Measurements from ENCODE around the gene IRF2BPL. TPM values are rescaled to one million over a fixed set of nuclear protein-coding genes. Genes with fewer than 3 reads are reported as not detected.

IRF2BPL gene
- total RNA-seq, 2 experiments from 2014 or later, result 36.2 to 37.7 TPM

GRCh38 chr14:77055981-77056380 lies 27.5 kb upstream of the IRF2BPL start:
- Mint-ChIP-seq H3K4me3 (no peak overlapping the region), H3K27me3 (no peaks in the 10 kb centered on the region), H3K4me1 (ENCODE audit: low read depth) (peaks cover 17% of the 10 kb centered on the region), H3K9me3 (no peaks in the 10 kb centered on the region), H3K36me3 (ENCODE audit: low read depth) (no peaks in the 10 kb centered on the region), H3K27ac (no peak overlapping the region)
- no peak for ATAC-seq
- ChIA-PET CTCF (interaction anchor here (1.2 to 5.6 kb wide), 5 partner anchors 14 to 184 kb away, joined by 5 to 103 read pairs (median 35); no protein-coding TSS in a partner anchor), POLR2A (no interaction called here)
- TF ChIP-seq, protein P1, sequence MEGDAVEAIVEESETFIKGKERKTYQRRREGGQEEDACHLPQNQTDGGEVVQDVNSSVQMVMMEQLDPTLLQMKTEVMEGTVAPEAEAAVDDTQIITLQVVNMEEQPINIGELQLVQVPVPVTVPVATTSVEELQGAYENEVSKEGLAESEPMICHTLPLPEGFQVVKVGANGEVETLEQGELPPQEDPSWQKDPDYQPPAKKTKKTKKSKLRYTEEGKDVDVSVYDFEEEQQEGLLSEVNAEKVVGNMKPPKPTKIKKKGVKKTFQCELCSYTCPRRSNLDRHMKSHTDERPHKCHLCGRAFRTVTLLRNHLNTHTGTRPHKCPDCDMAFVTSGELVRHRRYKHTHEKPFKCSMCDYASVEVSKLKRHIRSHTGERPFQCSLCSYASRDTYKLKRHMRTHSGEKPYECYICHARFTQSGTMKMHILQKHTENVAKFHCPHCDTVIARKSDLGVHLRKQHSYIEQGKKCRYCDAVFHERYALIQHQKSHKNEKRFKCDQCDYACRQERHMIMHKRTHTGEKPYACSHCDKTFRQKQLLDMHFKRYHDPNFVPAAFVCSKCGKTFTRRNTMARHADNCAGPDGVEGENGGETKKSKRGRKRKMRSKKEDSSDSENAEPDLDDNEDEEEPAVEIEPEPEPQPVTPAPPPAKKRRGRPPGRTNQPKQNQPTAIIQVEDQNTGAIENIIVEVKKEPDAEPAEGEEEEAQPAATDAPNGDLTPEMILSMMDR (IDR thresholded peaks at IDR 0.05), result no peak
- intact Hi-C loops (cut with micrococcal nuclease), result no loop called here
- DNase-seq, result no peak

- intact Hi-C loops (cut with micrococcal nuclease), result no loop called here
- ATAC-seq (no peak), DNase-seq (no peak)
- H3K27me3 Mint-ChIP-seq, result no peaks in the 10 kb centered on the region
- H3K27ac Mint-ChIP-seq, result no peak overlapping the region
- ChIA-PET CTCF (interaction anchor here (1.2 to 5.6 kb wide), 9 partner anchors 13 to 183 kb away, joined by 6 to 103 read pairs (median 35); no protein-coding TSS in a partner anchor), POLR2A (interaction anchor here (0.6 to 0.7 kb wide), 2 partner anchors 9 to 142 kb away, joined by 3 read pairs; no protein-coding TSS in a partner anchor)
- H3K4me3 Mint-ChIP-seq, result no peak overlapping the region
- H3K9me3 Mint-ChIP-seq, result no peaks in the 10 kb centered on the region
- TF ChIP-seq, protein P1 (IDR thresholded peaks at IDR 0.05), result no peak
- H3K36me3 Mint-ChIP-seq (ENCODE audit: low read depth), result no peaks in the 10 kb centered on the region
- H3K4me1 Mint-ChIP-seq (ENCODE audit: low read depth), result peaks cover 17% of the 10 kb centered on the region
Observed at GRCh38 chr14:77055306-77055705, 26.8 kb upstream of the IRF2BPL start.

DNA sequence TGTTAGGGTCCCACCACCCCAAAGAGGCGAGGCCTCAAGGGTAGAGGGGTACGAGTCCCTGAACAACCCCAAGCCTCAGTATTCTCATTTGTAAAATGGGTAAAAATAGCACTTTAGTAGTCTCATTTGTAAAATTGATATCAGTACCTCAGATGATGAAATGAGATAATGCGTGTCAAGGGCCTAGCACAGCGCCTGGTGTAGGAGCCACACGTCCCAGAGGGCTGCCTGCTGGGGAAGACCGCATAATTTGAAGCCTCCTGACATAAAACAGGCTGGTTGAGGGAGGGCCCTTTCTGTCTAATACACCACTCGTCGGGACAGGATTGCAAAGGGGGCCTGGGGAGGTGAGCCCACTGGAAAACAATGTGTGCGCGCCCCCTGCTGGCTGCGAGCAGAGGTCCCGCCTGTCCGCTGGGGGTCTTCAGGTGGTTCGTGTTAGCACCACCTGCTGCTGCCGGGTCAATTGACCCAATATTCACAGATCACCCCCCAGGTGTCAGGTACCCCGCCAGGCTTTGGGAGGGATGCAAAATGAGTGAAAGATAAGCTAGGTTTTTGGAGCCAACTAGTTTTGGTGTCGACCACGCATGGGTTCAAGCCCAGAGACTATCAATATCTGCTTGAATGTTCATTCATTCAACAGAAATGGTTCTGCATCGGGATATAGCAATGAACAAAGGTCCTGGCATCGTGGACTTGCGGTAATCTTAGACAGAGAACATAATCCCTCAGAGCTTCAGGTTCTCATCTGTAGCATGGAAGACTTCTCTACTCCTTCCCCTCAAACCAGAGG lies 24.7 kb upstream of the IRF2BPL start:
- no peaks in the 10 kb centered on the region for H3K9me3 Mint-ChIP-seq
- no peak overlapping the region for H3K4me3 Mint-ChIP-seq
- ChIA-PET CTCF (interaction anchor here (0.6 to 5.6 kb wide), 59 partner anchors 10 to 263 kb away, joined by 3 to 103 read pairs (median 4); partner anchors contain the start of gene IRF2BPL), POLR2A (interaction anchor here (0.7 to 1.7 kb wide), 3 partner anchors 24 to 123 kb away, joined by 3 read pairs; partner anchors contain the start of gene IRF2BPL)
- no peaks in the 10 kb centered on the region for H3K27me3 Mint-ChIP-seq
- DNase-seq (peak; percentile 90), ATAC-seq (peak; percentile 93)
- H3K4me1 Mint-ChIP-seq (ENCODE audit: low read depth), result peaks cover 17% of the 10 kb centered on the region
- no peaks in the 10 kb centered on the region for H3K36me3 Mint-ChIP-seq (ENCODE audit: low read depth)
- TF ChIP-seq, protein P1 (IDR thresholded peaks at IDR 0.05), result peak; percentile 100
- H3K27ac Mint-ChIP-seq, result peak overlapping the region; percentile 75
- intact Hi-C loops (cut with micrococcal nuclease), result loop anchor here (1.0 to 5.0 kb wide), 2 partner anchors 140 to 176 kb away; no protein-coding TSS in a partner anchor

GRCh38 chr14:77052281-77053044 lies 24.0 kb upstream of the IRF2BPL start:
- TF ChIP-seq, protein P1 (IDR thresholded peaks at IDR 0.05), result no peak
- Mint-ChIP-seq H3K4me3 (no peak overlapping the region), H3K27ac (peak overlapping the region; percentile 75), H3K36me3 (ENCODE audit: low read depth) (no peaks in the 10 kb centered on the region), H3K27me3 (no peaks in the 10 kb centered on the region), H3K4me1 (ENCODE audit: low read depth) (peaks cover 17% of the 10 kb centered on the region), H3K9me3 (no peaks in the 10 kb centered on the region)
- ChIA-PET POLR2A (interaction anchor here (0.8 to 1.7 kb wide), 3 partner anchors 16 to 123 kb away, joined by 3 read pairs; no protein-coding TSS in a partner anchor), CTCF (interaction anchor here (0.6 to 5.6 kb wide), 30 partner anchors 10 to 264 kb away, joined by 3 to 103 read pairs (median 6); no protein-coding TSS in a partner anchor)
- peak; percentile 32 for ATAC-seq
- peak; percentile 33 for DNase-seq
- intact Hi-C loops (cut with micrococcal nuclease), result loop anchor here (1.0 to 5.0 kb wide), 2 partner anchors 139 to 175 kb away; no protein-coding TSS in a partner anchor
